GM18909 (cell line): ENCODE results near the gene OR10A5.
A peak's percentile ranks its signal among the peaks of the same experiment; 100 is the strongest.
"Not testable (repeated sequence)": the region's sequence is repeated elsewhere in the genome, so short reads cannot be mapped to it uniquely, and the experiment has no call there.

Source experiments
- ATAC-seq: cut with Tn5 transposase; IDR thresholded peaks from one replicate; pipeline ENCODE4 v1.9.1; 2021; ENCODE audit warnings: mild to moderate bottlenecking; ENCODE audit not compliant: unreplicated experiment, poor library complexity

OR10A5 gene, protein sequence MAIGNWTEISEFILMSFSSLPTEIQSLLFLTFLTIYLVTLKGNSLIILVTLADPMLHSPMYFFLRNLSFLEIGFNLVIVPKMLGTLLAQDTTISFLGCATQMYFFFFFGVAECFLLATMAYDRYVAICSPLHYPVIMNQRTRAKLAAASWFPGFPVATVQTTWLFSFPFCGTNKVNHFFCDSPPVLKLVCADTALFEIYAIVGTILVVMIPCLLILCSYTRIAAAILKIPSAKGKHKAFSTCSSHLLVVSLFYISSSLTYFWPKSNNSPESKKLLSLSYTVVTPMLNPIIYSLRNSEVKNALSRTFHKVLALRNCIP

GRCh38 chr11:6845383-6845782, at the start of gene OR10A5:
Gene OR10A5, plus strand, starts transcription at chr11:6845683. Its CDS starts 0 bp downstream, at chr11:6845683.
- no peak for ATAC-seq

GRCh38 chr11:6799402-6799801, 46.1 kb upstream of the OR10A5 start, which contains the start of gene OR6A2:
Gene OR6A2, minus strand, starts transcription at chr11:6799689. Its CDS starts 3,981 bp downstream, at chr11:6795708.
- no peak for ATAC-seq

DNA sequence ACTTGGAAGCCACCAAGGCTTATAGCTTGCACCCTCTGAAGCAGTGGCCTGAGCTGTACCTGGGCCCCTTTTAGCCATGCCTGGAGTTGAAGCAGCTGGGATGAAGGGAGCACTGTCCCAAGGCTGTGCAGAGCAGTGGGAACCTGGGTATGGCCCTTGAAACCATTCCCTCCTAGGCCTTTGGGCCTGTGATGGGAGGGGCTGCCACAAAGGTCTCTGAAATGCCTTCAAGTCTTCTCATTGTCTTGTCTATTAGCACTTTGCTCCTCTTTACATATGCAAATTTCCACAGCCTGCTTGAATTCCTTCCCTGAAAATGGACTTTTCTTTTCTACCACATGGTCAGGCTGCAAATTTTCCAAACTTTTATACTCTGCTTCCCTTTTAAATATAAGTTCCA, 44.4 kb upstream of the OR10A5 start:
- not testable (repeated sequence) for ATAC-seq

DNA sequence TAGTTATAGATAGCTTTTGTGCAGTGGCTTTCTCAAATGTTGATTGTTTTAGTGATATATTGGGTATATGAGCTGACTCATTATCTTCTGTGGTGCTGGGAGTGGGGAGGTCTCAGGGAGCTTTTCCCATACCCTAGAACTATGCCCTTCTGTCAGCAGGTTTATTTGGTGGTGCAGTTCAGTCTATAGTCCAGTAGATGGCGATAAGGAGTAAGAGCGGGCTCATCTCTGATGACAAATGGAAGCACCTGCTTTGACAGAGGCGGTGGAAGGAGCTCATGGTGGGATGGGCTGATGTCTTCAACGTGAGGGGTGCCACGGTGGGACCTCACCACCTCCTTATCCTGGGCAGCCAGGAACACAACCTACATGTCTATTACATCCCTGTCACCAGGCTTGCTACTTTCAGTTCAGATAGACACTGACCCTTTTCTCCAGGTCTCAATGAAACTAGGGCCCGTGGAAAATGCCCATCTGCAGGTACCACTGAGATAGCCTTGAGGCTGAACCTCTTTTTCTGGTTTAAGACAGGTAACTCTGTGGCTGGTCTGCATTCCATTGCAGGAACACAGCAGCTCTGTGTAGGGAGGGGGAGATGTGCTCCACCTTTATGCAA, 33.0 kb upstream of the OR10A5 start:
- ATAC-seq: peak; percentile 78

- no peak for ATAC-seq
These were observed 31.8 kb upstream of the OR10A5 start for GRCh38 chr11:6813656-6814055.

DNA sequence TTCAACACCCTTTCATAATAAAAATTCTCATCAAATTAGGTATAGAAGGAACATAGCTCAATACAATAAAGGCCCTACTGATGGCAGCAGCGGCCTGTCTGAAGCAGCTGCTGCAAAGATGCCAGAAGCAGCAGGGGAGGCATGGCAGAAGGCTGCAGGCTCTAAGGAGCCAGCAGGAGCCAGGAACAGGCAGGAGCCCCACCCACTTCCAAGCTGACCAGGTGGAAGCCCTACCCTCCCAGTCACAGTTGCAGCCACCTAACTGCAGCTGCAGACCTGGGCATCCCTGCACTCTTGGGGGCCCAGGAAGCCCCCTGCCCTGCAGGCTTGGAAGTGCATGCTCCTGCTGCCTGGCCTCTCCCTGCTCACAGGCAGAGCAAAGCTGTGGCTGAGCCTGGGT, 27.8 kb upstream of the OR10A5 start:
- no peak for ATAC-seq

DNA sequence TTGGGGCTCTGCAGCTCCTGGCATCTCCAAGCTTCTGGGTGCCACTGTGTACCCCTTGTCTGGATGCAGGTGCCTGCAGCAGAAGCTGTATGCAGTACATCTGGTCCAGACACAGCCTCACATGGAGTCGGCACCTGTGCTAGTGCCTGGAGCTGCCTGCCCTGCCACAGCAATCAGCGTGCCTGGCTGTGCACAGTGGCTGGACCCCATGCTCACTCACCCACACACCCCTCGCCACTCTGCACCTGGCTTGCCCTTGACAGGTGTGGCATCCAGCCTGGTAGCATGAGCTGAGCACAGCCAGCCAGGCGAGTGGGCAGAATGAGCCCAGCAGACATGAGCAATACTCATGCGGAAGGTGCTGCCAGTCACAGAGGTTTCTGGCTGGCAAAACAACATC, 26.5 kb upstream of the OR10A5 start:
- no peak for ATAC-seq

DNA sequence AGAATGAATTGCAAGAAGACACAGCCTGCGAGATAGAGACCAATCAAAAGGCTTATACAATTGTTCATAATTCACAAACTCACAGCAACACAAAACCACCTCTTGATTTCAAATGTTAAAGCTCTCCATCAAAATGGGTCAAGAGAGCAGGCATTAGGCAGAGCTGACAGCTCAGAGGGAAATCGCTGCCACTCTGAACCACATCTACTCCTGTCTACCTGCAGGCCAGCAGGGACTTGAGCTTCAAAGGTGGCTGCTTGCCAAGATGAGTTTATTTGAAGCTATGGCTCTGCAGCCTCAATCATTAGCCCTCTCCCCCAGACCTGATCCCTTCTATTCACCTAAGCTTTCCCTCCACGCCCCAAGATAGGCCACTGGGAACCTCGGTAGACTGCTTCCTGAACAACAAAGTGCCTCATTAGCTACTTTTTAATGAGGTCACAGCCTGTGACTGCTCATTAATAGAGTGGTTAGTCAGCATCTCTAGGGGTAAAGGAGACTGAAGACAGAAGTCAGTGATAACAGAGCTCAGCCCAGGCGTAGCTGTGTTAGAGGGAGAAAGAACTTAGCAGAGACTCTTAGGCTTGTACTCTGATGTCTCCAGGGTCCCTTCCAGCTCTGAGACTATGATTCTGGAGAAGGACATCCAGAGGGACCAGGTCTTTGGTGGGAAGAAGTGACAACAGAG, 21.2 kb upstream of the OR10A5 start:
- no peak for ATAC-seq

DNA sequence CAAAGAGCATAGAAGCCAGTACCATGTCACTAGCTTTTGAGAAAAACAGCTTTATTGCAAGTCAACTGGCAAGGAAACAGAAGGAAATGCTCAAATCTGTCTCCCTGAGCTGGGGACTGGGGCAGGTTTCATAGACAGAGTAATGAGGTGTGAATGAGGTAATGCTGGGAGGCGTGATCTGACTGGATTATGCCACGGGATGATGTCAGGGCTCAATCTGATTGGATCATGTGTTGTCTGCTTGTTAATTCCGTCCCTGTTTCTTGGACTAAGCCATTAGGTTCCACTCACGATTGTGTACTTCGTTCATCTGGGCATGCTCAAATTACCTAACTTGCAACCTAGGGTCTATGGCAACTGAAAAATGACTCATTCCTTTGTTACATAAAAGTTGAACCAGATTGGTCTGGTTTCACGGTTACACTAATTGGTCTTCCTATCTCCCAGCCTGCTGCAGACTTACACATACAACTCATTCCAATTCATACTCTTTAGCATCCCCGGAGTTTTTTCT, 20.2 kb upstream of the OR10A5 start:
- ATAC-seq: no peak

DNA sequence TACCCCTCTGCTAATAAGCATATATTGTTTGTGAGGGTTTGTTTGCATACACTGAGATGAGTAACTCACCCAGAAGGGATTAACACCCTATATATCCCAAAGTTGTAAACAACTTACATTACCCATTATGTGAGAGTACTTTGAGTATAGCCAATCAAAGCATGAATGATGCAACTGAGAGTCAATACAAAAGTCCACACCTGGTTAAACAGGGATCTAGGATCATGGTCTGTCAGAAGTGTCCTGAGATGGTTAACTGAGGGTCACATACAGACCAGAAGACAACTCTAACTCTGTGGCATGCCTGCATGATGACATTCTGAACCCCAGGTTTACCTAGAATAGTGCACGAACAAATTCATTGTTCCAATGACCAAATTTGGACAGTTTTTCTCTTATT, 17.4 kb upstream of the OR10A5 start:
- ATAC-seq: no peak

DNA sequence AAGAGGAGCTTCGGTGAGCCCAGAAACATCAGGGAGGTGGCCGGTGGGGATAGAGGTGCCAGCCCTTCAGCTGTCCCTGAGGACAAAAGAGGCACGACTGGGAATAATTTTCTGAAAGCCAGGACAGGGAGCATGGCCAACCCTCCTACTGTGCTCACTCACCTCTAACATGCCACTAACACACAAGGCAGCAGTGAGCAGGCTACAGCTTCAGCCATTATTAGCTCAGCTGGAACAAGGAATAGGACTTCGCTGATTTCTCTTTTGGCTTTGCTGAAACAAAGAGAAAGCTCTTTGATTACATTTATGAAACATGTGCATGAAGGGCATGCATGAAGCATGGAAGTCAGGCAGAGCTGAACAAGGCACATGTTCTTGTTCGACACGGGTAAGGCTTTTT, 12.1 kb upstream of the OR10A5 start:
- ATAC-seq: no peak

- no peak for ATAC-seq
These were observed 11.5 kb upstream of the OR10A5 start for GRCh38 chr11:6834021-6834420.

GRCh38 chr11:6841694-6842093, 3.8 kb upstream of the OR10A5 start:
- no peak for ATAC-seq

DNA sequence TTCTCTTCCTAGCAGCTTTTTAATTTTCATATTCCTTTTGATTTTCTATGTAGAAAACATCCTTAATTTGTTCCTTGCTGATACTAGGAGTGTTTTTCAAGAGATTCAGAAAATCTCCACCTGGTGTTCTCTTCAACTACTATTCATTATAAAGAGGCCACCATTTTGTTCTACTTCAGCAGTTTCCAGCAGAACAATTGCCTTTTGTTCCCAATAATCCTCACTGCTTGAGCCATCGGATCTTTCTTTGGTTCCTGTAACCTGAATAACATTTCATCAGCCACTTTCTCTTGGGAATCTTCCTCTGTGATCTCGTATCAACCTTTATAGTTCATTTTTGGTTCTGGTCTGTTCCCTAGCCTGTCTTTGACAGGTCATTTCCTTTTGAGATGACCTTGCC, 1.8 kb upstream of the OR10A5 start:
- no peak for ATAC-seq

GRCh38 chr11:6844356-6844755, 1.1 kb upstream of the OR10A5 start:
- ATAC-seq: no peak

GRCh38 chr11:6850526-6850925, 5.0 kb downstream of the OR10A5 start:
- no peak for ATAC-seq

DNA sequence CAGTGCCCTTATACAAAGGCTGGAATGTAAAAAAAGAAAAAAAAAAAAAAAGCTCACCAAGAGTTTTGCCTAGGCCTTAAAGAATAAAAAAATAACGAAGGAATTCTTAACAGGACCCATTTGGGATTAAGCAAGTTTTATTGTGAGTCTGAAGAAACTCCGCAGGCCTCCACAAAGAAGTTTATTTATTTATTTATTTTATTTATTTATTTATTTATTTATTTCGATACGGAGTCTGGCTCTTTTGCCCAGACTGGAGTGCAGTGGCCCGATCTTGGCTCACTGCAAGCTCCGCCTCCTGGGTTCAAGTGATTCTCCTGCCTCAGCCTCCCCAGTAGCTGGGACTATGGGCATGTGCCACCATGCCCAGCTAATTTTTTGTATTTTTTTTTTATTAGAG, 9.3 kb downstream of the OR10A5 start:
- not testable (repeated sequence) for ATAC-seq

DNA sequence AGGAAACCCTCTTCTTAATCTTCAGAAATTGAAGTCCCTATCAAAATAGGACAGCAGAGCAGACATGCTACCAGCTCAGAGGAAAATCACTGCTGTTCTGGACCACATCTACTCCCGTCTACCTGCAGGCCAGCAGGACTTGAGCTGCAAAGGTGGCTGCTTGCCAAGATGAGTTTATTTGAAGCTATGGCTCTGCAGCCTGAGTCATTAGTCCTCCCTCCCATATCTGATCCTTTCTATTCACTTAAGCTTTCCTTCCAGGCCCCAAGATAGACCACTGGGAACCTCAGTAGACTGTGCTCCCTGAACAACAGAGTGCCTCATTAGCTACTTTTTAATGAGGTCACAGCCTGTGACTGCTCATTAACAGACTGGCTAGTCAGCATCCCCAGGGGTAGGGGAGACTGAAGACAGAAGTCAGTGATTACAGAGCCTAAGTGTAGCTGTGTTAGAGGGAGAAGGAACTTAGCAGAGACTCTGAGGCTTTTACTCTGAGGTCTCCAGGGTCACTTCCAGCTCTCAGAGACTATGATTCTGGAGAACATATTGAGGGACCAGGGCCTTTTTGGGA, 10.6 kb downstream of the OR10A5 start:
- no peak for ATAC-seq

DNA sequence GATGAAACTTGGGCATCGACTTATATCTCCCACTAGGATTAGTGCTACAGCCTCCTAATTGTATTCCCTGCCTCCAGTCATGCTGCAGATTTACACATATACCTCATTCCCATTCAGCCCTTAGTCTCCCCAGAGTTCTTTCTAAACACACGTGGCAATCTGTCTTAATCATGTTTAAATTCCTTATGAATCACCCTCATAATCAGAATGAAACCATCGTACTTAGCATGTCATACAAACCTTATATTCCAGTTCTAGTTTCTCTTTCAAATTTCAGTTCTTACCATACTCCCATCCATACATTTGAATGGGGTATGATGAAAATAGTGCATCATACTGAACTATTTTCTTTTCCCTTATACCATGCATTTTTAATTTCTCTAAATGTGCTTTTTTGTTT, 11.4 kb downstream of the OR10A5 start:
- peak; percentile 71 for ATAC-seq

DNA sequence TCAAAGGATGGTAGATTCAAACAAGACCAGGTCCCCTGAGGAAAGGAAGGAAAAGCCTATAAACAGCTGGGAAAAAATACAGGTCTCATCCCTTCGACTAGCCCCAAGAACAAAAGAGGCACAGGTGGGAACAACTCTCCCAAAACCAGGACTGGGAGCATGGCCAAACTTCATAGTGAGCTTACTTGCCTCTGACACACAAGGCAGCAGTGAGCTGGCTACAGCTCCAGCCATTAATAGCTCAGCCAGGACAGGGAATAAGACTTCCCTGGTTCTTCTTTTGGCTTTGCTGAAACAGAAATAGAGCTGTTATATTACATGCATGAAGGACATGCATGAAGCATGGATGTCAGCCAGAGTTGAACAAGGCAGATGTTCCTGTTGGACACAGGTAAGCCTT, 17.5 kb downstream of the OR10A5 start, which contains the start of gene OR10A2:
TSS of gene OR10A2 (plus strand) at position 97 of the 400 bp plus-strand sequence. CDS start 6,698 bp downstream, outside the sequence.
- ATAC-seq: no peak

GRCh38 chr11:6864438-6864837, 19.0 kb downstream of the OR10A5 start:
- ATAC-seq: no peak
